K562 (cell line): ENCODE measurements around the gene ANO2. TPM values are rescaled to one million over a fixed set of nuclear protein-coding genes. Genes with fewer than 3 reads are reported as not detected.

Experiments
- DPF2 ChIP-seq: fragments of 450-650 bp; IDR thresholded peaks from 2 replicates; pipeline ENCODE4 v1.6.1; 2016
- ETV5 ChIP-seq: sonication (generic); formaldehyde crosslinking; IDR thresholded peaks from 2 replicates; pipeline ENCODE4 v1.4.0; 2020; ENCODE audit warnings: low read depth, mild to moderate bottlenecking, missing genetic modification reagents
- GABPB1 ChIP-seq: sonication (generic); formaldehyde crosslinking; IDR thresholded peaks from 2 replicates; pipeline ENCODE4 v1.8.0; 2022; ENCODE audit warnings: mild to moderate bottlenecking, missing genetic modification reagents
- HDAC8 ChIP-seq: fragments of 450-650 bp; IDR thresholded peaks from 2 replicates; pipeline ENCODE4 v1.6.1; 2016; ENCODE audit warnings: mild to moderate bottlenecking, missing genetic modification characterization, moderate library complexity, missing compliant biosample characterization
- HMG20B ChIP-seq: fragments of 250-450 bp; sonication (Bioruptor Pico); IDR thresholded peaks from 2 replicates; pipeline ENCODE4 v1.5.0; 2021; ENCODE audit warnings: mild to moderate bottlenecking
- NCOR1 ChIP-seq: fragments of 450-650 bp; IDR thresholded peaks from 2 replicates; pipeline ENCODE4 v1.6.1; 2016; ENCODE audit warnings: mild to moderate bottlenecking, moderate library complexity
- POLR2AphosphoS5 ChIP-seq: IDR thresholded peaks from 2 replicates; pipeline ENCODE4 v1.6.1; 2011; ENCODE audit warnings: mild to moderate bottlenecking, low read depth, low read length, moderate library complexity; ENCODE audit not compliant: control insufficient read depth, insufficient read depth
- RBBP5 ChIP-seq: fragments of 200-600 bp; sonication (generic); IDR thresholded peaks from 2 replicates; pipeline ENCODE4 v1.6.1; 2012; ENCODE audit warnings: borderline replicate concordance, mild to moderate bottlenecking, low read length, control low read depth, inconsistent platforms; ENCODE audit not compliant: insufficient read depth, poor library complexity, severe bottlenecking
- RBFOX2 ChIP-seq: fragments of 200-400 bp; formaldehyde crosslinking; IDR thresholded peaks from 2 replicates; pipeline ENCODE4 v1.6.1; 2017; ENCODE audit warnings: low read depth, mild to moderate bottlenecking, low read length, moderate library complexity
- SMAD4 ChIP-seq: fragments of 250-450 bp; sonication (Bioruptor Pico); conservative IDR thresholded peaks from 2 replicates; pipeline ENCODE4 v1.8.0; 2021; ENCODE audit warnings: inconsistent platforms, mild to moderate bottlenecking, moderate library complexity
- STAT5A ChIP-seq: IDR thresholded peaks from 2 replicates; pipeline ENCODE4 v1.6.1; 2012; ENCODE audit warnings: low read length, inconsistent platforms, borderline replicate concordance
- TCF7 ChIP-seq: sonication (generic); IDR thresholded peaks from 2 replicates; pipeline ENCODE4 v1.6.1; 2016; ENCODE audit warnings: antibody characterized with exemption, borderline replicate concordance
- TSC22D4 ChIP-seq: fragments of 450-650 bp; IDR thresholded peaks from 2 replicates; pipeline ENCODE4 v1.6.1; 2016; ENCODE audit warnings: missing genetic modification characterization, missing biosample characterization, control low read depth
- ZBTB34 ChIP-seq: fragments of 250-450 bp; sonication (Bioruptor Pico); IDR thresholded peaks from 2 replicates; pipeline ENCODE4 v1.8.0; 2021; ENCODE audit warnings: mild to moderate bottlenecking, moderate library complexity
- ZNF224 ChIP-seq: sonication (generic); formaldehyde crosslinking; IDR thresholded peaks from 2 replicates; pipeline ENCODE4 v1.8.0; 2022; ENCODE audit warnings: mild to moderate bottlenecking, missing genetic modification reagents
- ZNF431 ChIP-seq: sonication (generic); formaldehyde crosslinking; IDR thresholded peaks from 2 replicates; pipeline ENCODE4 v1.8.0; 2022; ENCODE audit warnings: mild to moderate bottlenecking, missing genetic modification reagents
- polyA plus RNA-seq, 8 experiments: library from polyadenylated mRNA; depleted of rRNA in 4 of 8; stranded (reverse) in 5 of 8; unstranded in 3 of 8; fragments of >200 nt; fragmentation: Nextera tagmentation in 2 of 8; fragmentation: Illumina TruSeq in 1 of 8; extraction: Ambion mirVana in 2 of 8; extraction: Trizol in 1 of 8; gene quantifications; 2 replicates each; pipeline versions ENCODE4 v1.2.1 to v1.2.3, GENCODE V29; 2011 to 2014; ENCODE audit warnings: inconsistent platforms in 1 of 8, missing spikeins in 1 of 8
- total RNA-seq, 7 experiments: library from RNA; depleted of rRNA in 6 of 7; stranded (reverse); fragments of >200 nt in 6 of 7; fragmentation: Illumina TruSeq in 2 of 7; extraction: Trizol in 2 of 7; gene quantifications; 2 replicates each; pipeline versions ENCODE4 v1.2.1 to v1.2.3, GENCODE V29; 2011 to 2021; ENCODE audit warnings: low replicate concordance in 1 of 7
- TF ChIP-seq, protein P1 (sequence below): sonication (generic); formaldehyde crosslinking; IDR thresholded peaks from 2 replicates; pipeline ENCODE4 v1.9.0; 2022; ENCODE audit warnings: mild to moderate bottlenecking, missing genetic modification reagents
- TF ChIP-seq, protein P2 (sequence below), 2 experiments: fragments of 450-650 bp; conservative IDR thresholded peaks; 2 replicates each; pipeline ENCODE4 v1.6.1; 2017; ENCODE audit warnings: mild to moderate bottlenecking in 2 of 2, moderate library complexity in 2 of 2
- TF ChIP-seq, protein P3 (sequence below): fragments of 450-650 bp; formaldehyde crosslinking; IDR thresholded peaks from 2 replicates; pipeline ENCODE4 v1.4.0; 2020; ENCODE audit warnings: mild to moderate bottlenecking, moderate library complexity

ANO2 gene
- total and polyA plus RNA-seq, 9 of the 15 experiments (the other 6 are each of a cell fraction or from before 2014, with no cell fraction given), result 0.64 TPM; not detected in 8

DNA sequence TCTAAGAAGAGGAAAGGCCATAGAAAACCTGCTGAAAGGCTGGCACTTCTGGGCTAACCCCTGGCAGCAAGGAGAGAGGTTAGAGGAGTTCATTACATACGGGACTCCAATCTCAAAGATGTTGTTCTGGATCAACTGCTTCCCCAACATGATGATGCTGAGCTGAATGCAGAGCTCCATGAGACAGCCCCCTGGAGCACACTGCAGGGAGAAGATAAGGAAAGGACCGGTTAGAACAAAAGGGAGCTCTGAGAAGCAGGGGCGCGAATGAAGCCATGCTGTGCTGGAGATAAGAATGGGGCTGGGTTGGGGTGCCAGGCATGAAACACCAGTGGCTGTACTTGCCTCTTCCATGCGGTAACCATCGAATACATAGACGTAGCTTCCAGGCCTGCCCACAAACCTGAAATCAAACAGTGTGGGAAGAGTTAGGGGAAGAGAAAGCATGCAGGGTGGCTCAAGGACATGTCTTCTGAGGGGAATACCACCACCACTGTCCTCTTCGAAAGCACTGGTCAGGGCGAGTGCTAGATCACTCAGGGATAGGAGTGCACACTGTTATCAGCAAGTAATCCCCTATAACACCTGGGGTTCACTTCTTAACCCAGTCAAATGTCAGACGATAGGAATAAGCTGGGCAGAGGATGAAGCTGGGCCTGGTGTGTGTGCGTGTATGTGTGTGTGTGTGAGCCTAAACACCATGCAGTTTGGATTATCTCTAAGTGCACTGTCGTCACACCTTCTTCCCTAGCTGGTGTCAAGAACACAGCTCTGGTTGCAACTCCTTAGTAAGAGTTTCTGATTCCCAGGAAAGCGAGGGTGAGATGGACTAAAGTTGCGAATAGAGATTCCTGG, 332.3 kb downstream of the ANO2 start (continued):
- TF ChIP-seq DPF2 (peak; percentile 90), HMG20B (no peak), ETV5 (no peak), SMAD4 (CRISPR knock-in tag) (no peak), ZNF224 (CRISPR knock-in tag) (no peak), NCOR1 (peak; percentile 90), RBFOX2 (no peak), STAT5A (peak; percentile 66), ZNF431 (CRISPR knock-in tag) (no peak), RBBP5 (no peak), HDAC8 (tag) (no peak), ZBTB34 (no peak), POLR2AphosphoS5 (peak; percentile 77; the same call in 1 of the 2 replicates), TSC22D4 (no peak), TCF7 (no peak), GABPB1 (CRISPR knock-in tag) (no peak)
- TF ChIP-seq, protein P1, sequence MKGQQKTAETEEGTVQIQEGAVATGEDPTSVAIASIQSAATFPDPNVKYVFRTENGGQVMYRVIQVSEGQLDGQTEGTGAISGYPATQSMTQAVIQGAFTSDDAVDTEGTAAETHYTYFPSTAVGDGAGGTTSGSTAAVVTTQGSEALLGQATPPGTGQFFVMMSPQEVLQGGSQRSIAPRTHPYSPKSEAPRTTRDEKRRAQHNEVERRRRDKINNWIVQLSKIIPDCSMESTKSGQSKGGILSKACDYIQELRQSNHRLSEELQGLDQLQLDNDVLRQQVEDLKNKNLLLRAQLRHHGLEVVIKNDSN (CRISPR knock-in tag), result no peak
- TF ChIP-seq, protein P2, sequence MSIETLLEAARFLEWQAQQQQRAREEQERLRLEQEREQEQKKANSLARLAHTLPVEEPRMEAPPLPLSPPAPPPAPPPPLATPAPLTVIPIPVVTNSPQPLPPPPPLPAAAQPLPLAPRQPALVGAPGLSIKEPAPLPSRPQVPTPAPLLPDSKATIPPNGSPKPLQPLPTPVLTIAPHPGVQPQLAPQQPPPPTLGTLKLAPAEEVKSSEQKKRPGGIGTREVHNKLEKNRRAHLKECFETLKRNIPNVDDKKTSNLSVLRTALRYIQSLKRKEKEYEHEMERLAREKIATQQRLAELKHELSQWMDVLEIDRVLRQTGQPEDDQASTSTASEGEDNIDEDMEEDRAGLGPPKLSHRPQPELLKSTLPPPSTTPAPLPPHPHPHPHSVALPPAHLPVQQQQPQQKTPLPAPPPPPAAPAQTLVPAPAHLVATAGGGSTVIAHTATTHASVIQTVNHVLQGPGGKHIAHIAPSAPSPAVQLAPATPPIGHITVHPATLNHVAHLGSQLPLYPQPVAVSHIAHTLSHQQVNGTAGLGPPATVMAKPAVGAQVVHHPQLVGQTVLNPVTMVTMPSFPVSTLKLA (conservative IDR thresholded peaks at IDR 0.05), result peak in 1 of 2 experiments; percentile 35; a peak in 1 of 4 replicates
- TF ChIP-seq, protein P3, sequence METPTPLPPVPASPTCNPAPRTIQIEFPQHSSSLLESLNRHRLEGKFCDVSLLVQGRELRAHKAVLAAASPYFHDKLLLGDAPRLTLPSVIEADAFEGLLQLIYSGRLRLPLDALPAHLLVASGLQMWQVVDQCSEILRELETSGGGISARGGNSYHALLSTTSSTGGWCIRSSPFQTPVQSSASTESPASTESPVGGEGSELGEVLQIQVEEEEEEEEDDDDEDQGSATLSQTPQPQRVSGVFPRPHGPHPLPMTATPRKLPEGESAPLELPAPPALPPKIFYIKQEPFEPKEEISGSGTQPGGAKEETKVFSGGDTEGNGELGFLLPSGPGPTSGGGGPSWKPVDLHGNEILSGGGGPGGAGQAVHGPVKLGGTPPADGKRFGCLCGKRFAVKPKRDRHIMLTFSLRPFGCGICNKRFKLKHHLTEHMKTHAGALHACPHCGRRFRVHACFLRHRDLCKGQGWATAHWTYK, result no peak
